ENCODE data around the gene NDEL1.

Gene NDEL1

DNA sequence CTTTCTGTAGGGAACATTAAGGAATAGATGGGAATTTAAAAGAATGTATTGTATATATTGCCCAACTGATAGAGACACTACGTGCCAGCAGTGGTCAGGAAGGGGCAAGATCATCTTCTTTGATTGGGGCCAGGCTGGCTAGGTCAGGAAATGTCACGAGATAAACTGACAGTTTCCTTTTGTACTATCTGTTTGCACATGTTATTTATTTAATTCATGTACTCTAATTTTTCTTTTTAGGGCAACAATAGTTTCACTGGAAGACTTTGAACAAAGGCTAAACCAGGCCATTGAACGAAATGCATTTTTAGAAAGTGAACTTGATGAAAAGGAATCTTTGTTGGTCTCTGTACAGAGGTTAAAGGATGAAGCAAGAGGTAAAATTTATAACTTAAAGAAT, 12.6 kb downstream of the NDEL1 start:
- no peak for DNase-seq (ENCODE audit: low spot score)
- in situ Hi-C loops (cut with MboI; ENCODE audit: low sequenced_read_pairs, unreplicated experiment), result no loop called here
- TF ChIP-seq, protein P1, sequence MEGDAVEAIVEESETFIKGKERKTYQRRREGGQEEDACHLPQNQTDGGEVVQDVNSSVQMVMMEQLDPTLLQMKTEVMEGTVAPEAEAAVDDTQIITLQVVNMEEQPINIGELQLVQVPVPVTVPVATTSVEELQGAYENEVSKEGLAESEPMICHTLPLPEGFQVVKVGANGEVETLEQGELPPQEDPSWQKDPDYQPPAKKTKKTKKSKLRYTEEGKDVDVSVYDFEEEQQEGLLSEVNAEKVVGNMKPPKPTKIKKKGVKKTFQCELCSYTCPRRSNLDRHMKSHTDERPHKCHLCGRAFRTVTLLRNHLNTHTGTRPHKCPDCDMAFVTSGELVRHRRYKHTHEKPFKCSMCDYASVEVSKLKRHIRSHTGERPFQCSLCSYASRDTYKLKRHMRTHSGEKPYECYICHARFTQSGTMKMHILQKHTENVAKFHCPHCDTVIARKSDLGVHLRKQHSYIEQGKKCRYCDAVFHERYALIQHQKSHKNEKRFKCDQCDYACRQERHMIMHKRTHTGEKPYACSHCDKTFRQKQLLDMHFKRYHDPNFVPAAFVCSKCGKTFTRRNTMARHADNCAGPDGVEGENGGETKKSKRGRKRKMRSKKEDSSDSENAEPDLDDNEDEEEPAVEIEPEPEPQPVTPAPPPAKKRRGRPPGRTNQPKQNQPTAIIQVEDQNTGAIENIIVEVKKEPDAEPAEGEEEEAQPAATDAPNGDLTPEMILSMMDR (IDR thresholded peaks at IDR 0.05; ENCODE audit: borderline replicate concordance, control extremely low read depth, extremely low read depth, insufficient read depth, missing control alignments), result no peak

DNA sequence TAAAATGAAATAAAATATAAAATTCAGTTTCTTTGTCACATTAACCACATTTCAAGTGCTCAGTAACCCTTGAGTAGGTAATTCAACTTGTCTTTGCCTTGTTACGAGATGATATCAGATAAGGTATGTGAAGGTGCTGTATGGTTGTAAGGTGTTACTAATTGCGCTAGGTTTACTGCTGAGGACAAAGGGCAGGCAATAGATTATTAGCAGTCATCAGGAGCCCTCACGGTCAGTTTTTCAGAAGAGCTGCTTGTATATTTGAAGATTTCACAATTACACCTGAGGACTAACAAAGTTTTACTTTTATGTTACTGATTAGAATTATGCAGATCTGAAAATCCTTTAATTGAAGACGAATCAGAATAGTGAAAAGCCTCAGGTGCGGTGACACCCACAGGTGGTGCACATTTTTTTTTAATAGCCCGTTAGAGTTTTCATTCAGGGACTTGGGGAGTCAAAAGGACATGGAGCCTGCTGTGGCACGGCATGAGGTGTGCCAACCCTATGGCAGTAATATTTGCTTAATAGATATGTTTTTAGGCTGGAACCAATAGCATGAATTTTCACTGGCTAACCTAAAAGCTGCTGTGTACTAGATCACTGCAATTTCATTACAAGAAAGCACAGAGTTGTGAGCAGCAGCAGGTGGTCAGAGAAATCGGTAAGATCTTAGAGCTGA, 16.4 kb downstream of the NDEL1 start:
- DNase-seq (ENCODE audit: low spot score), result no peak
- TF ChIP-seq, protein P1 (IDR thresholded peaks at IDR 0.05; ENCODE audit: borderline replicate concordance, control extremely low read depth, extremely low read depth, insufficient read depth, missing control alignments), result no peak
- in situ Hi-C loops (cut with MboI; ENCODE audit: low sequenced_read_pairs, unreplicated experiment), result no loop called here

DNA sequence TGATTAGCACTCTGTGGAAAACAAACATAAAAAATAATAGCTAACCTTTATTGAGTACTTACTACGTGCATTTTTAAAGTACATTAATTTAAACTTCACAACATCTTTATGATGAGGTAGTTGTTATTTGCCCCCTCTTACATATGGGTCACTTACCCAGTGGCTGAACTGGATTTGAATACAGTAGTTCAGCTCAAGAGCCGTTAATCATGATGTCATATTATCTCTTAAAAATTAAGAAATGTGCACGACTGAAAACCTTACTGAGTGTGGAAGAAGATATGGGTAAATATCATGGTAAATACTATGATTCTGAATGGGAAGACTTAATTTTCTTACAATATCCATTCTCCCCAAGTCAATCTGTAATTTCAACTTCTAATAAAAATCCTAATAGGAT, 17.6 kb downstream of the NDEL1 start:
- no peak for DNase-seq (ENCODE audit: low spot score)
- in situ Hi-C loops (cut with MboI; ENCODE audit: low sequenced_read_pairs, unreplicated experiment), result no loop called here
- TF ChIP-seq, protein P1 (IDR thresholded peaks at IDR 0.05; ENCODE audit: borderline replicate concordance, control extremely low read depth, extremely low read depth, insufficient read depth, missing control alignments), result no peak

DNA sequence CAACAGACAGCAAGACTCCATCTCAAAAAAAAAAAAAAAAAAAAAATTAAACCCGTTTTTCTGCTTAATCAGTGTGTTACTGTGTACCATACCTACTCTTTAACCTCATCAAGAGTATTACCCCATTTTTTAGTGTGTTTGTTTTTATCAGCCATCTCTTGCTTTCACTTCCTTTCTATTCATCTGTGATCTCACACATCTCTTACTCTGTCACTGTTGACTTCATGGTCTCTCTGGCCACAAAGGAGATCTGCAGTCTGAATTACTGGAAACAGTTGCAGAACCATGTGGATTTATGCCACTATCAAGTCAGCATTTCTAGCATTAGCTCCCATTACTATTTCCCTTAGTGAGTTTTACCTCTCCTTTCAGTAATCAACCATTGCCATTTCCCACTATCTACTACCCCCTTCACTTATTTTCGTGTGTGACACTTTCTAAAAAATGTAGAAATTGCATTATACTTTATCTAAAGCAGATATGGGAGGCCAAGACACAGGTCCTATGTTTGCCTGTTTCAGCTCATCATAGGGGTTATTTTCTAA, 20.1 kb downstream of the NDEL1 start:
- no peak for DNase-seq (ENCODE audit: low spot score)
- TF ChIP-seq, protein P1 (IDR thresholded peaks at IDR 0.05; ENCODE audit: borderline replicate concordance, control extremely low read depth, extremely low read depth, insufficient read depth, missing control alignments), result no peak
- in situ Hi-C loops (cut with MboI; ENCODE audit: low sequenced_read_pairs, unreplicated experiment), result no loop called here

DNA sequence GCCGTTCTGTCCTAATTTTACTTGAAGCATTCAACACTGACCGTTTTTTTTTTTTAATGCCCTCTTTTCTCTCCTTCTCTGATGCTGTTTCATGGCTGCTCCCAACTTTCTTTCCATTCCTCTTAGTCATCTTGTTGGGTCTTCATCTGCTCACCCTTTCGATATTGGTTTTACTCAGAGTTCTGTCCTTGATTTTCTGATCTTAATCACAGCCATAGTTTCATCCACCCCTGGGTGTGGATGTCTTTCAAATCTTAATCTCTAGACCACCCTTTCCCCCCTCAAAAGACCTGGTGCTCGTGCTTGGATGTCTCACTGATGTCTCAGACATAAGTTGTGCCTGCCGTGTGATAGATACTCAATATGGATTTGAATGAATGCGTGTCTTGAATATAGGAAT, 22.4 kb downstream of the NDEL1 start:
- no peak for DNase-seq (ENCODE audit: low spot score)
- in situ Hi-C loops (cut with MboI; ENCODE audit: low sequenced_read_pairs, unreplicated experiment), result no loop called here
- TF ChIP-seq, protein P1 (IDR thresholded peaks at IDR 0.05; ENCODE audit: borderline replicate concordance, control extremely low read depth, extremely low read depth, insufficient read depth, missing control alignments), result no peak

DNA sequence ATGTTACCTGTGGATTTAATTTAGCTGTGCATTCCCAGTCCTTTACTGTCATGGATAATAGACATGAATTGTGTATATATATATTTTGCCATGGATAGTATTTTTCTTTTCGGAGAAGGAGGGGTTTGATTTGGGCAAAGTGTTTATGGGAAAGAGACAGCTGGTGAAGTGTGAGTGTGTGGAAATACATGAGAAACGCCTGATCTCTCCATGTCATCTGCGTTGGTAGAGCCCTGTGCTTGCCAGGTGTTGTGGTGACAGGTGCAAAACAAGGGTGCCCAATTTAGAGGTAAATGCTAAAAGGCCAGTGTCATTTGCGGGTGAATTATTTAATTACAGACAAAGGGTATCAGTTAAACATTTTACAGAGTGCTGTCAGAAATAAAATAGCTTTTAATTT, 23.4 kb downstream of the NDEL1 start:
- DNase-seq (ENCODE audit: low spot score), result no peak
- in situ Hi-C loops (cut with MboI; ENCODE audit: low sequenced_read_pairs, unreplicated experiment), result no loop called here
- TF ChIP-seq, protein P1 (IDR thresholded peaks at IDR 0.05; ENCODE audit: borderline replicate concordance, control extremely low read depth, extremely low read depth, insufficient read depth, missing control alignments), result no peak

Data from GM13976 (cell line).